C4-2B (cell line): Measurements from ENCODE around the gene SYNJ2BP.
"Not testable (repeated sequence)": the region's sequence is repeated elsewhere in the genome, so short reads cannot be mapped to it uniquely, and the experiment has no call there.

Experiments used
- H3K27ac ChIP-seq: fragments of 450-650 bp; 2 replicates; pipeline ENCODE4 v1.5.1; 2017
- CTCF ChIP-seq: fragments of 450-650 bp; conservative IDR thresholded peaks from 2 replicates; pipeline ENCODE4 v1.5.1; 2017; ENCODE audit warnings: mild to moderate bottlenecking
- ZFX ChIP-seq: fragments of 450-650 bp; IDR thresholded peaks from 2 replicates; pipeline ENCODE4 v1.6.1; 2017

SYNJ2BP gene

GRCh38 chr14:70416725-70417349 lies at the start of gene SYNJ2BP:
SYNJ2BP (minus strand) TSS chr14:70417090; CDS start chr14:70416963, 127 bp downstream.
- peak; percentile 62 for TF ChIP-seq ZFX
- no peak for TF ChIP-seq CTCF
- peak within 1 kb of the TSS; percentile 74 for H3K27ac ChIP-seq

- no peak for TF ChIP-seq ZFX
- no peak for TF ChIP-seq CTCF
- no peak overlapping the region for H3K27ac ChIP-seq
These were observed 37.8 kb upstream of the SYNJ2BP start for GRCh38 chr14:70454731-70455130.

GRCh38 chr14:70451874-70452273 lies 35.0 kb upstream of the SYNJ2BP start, which contains the start of gene ADAM21:
ADAM21 (plus strand) TSS chr14:70452174; CDS start chr14:70457500, 5,326 bp downstream.
- no peak within 1 kb of the TSS for H3K27ac ChIP-seq
- TF ChIP-seq ZFX (no peak), CTCF (no peak)

GRCh38 chr14:70448633-70449340 lies 31.9 kb upstream of the SYNJ2BP start:
- no peak for TF ChIP-seq CTCF
- no peak for TF ChIP-seq ZFX
- H3K27ac ChIP-seq, result no peak overlapping the region

GRCh38 chr14:70442750-70443149 lies 25.9 kb upstream of the SYNJ2BP start:
- TF ChIP-seq CTCF, result no peak
- TF ChIP-seq ZFX, result no peak
- no peak overlapping the region for H3K27ac ChIP-seq

GRCh38 chr14:70441641-70442040 lies 24.8 kb upstream of the SYNJ2BP start:
- no peak for TF ChIP-seq ZFX
- no peak for TF ChIP-seq CTCF
- no peak overlapping the region for H3K27ac ChIP-seq

GRCh38 chr14:70436867-70437266 lies 20.0 kb upstream of the SYNJ2BP start:
- H3K27ac ChIP-seq, result no peak overlapping the region
- TF ChIP-seq ZFX, result no peak
- no peak for TF ChIP-seq CTCF

GRCh38 chr14:70426555-70426954 lies 9.7 kb upstream of the SYNJ2BP start:
- H3K27ac ChIP-seq, result not testable (repeated sequence)
